Activated T-helper 2 cell treated with anti-CD3 and anti-CD28 coated beads, Interferon-gamma antibody, Interleukin-2, Interleukin-4, amounts not matched to agents 10 μg/mL and 5 μg/mL and 100 μg/mL, durations not matched to agents 14 hours and 24 hours and 36 hours (primary cell): ENCODE measurements around the gene ITPRIP. TPM values are rescaled to one million over a fixed set of nuclear protein-coding genes. Genes with fewer than 3 reads are reported as not detected.

ENCODE experiments used
- DNase-seq: peaks from one replicate; pipeline ENCODE4 v3.0.0; 2021; ENCODE audit warnings: low spot score
- H3K27ac Mint-ChIP-seq: one replicate; pipeline ENCODE4 v1.8.0; 2021; ENCODE audit warnings: mixed read lengths
- H3K27me3 Mint-ChIP-seq: one replicate; pipeline ENCODE4 v1.8.0; 2021; ENCODE audit warnings: low read depth, mixed read lengths
- H3K36me3 Mint-ChIP-seq: one replicate; pipeline ENCODE4 v1.8.0; 2021; ENCODE audit warnings: low read depth, mixed read lengths
- H3K4me1 Mint-ChIP-seq: one replicate; pipeline ENCODE4 v1.8.0; 2021; ENCODE audit warnings: low read depth, mixed read lengths
- H3K4me3 Mint-ChIP-seq: one replicate; pipeline ENCODE4 v1.8.0; 2021; ENCODE audit warnings: low read depth, mild to moderate bottlenecking, moderate library complexity, mixed read lengths
- H3K9me3 Mint-ChIP-seq: one replicate; pipeline ENCODE4 v1.8.0; 2021; ENCODE audit warnings: mixed read lengths
- intact Hi-C: fragments of 100-400 bp; cut with micrococcal nuclease; formaldehyde crosslinking; loops from one replicate; pipeline ENCODE4 v1.15.1; 2023
- total RNA-seq: library from RNA; stranded (reverse); gene quantifications from 2 replicates; pipeline ENCODE4 v1.2.3, GENCODE V29; 2022

The ITPRIP gene
- total RNA-seq, 1 donor from 2014 or later, result 18.8 TPM

- no peak for DNase-seq
- Mint-ChIP-seq H3K27ac (peak overlapping the region; percentile 67), H3K9me3 (peaks cover 5% of the 10 kb centered on the region), H3K36me3 (peaks cover 40% of the 10 kb centered on the region), H3K27me3 (no peaks in the 10 kb centered on the region), H3K4me3 (no peak overlapping the region), H3K4me1 (peaks cover 42% of the 10 kb centered on the region)
- intact Hi-C loops, result loop anchor here (1.0 kb wide), 1 partner anchor 29 kb away; no protein-coding TSS in a partner anchor
Observed at GRCh38 chr10:104307576-104308438, 30.5 kb downstream of the ITPRIP start.

- H3K27ac Mint-ChIP-seq, result no peak overlapping the region
- peaks cover 42% of the 10 kb centered on the region for H3K4me1 Mint-ChIP-seq
- DNase-seq, result no peak
- peaks cover 35% of the 10 kb centered on the region for H3K36me3 Mint-ChIP-seq
- no peaks in the 10 kb centered on the region for H3K27me3 Mint-ChIP-seq
- peaks cover 13% of the 10 kb centered on the region for H3K9me3 Mint-ChIP-seq
- intact Hi-C loops, result no loop called here
- no peak overlapping the region for H3K4me3 Mint-ChIP-seq
Observed at GRCh38 chr10:104306897-104307296, 31.4 kb downstream of the ITPRIP start.

- Mint-ChIP-seq H3K4me3 (no peak overlapping the region), H3K36me3 (peaks cover 32% of the 10 kb centered on the region), H3K27ac (no peak overlapping the region), H3K9me3 (peaks cover 17% of the 10 kb centered on the region), H3K4me1 (peaks cover 51% of the 10 kb centered on the region), H3K27me3 (no peaks in the 10 kb centered on the region)
- intact Hi-C loops, result loop anchor here (1.0 kb wide), 3 partner anchors 14 to 45 kb away; no protein-coding TSS in a partner anchor
- DNase-seq, result no peak
Observed at GRCh38 chr10:104304927-104305326, 33.3 kb downstream of the ITPRIP start.

GRCh38 chr10:104304356-104304745 lies 33.9 kb downstream of the ITPRIP start:
- Mint-ChIP-seq H3K27ac (no peak overlapping the region), H3K4me1 (peaks cover 57% of the 10 kb centered on the region), H3K9me3 (peaks cover 17% of the 10 kb centered on the region), H3K36me3 (peaks cover 26% of the 10 kb centered on the region), H3K27me3 (no peaks in the 10 kb centered on the region), H3K4me3 (no peak overlapping the region)
- intact Hi-C loops, result no loop called here
- DNase-seq, result no peak

- no peak overlapping the region for H3K4me3 Mint-ChIP-seq
- intact Hi-C loops, result no loop called here
- no peak for DNase-seq
Observed at GRCh38 chr10:104303594-104304355, 34.5 kb downstream of the ITPRIP start.

GRCh38 chr10:104301907-104302690 lies 36.2 kb downstream of the ITPRIP start:
- intact Hi-C loops, result no loop called here
- H3K36me3 Mint-ChIP-seq, result peaks cover 14% of the 10 kb centered on the region
- peaks cover 17% of the 10 kb centered on the region for H3K9me3 Mint-ChIP-seq
- H3K4me1 Mint-ChIP-seq, result peaks cover 43% of the 10 kb centered on the region
- H3K4me3 Mint-ChIP-seq, result no peak overlapping the region
- DNase-seq, result no peak
- H3K27me3 Mint-ChIP-seq, result no peaks in the 10 kb centered on the region
- H3K27ac Mint-ChIP-seq, result peak overlapping the region; percentile 8

More at GRCh38 chr10:104303594-104304355, 34.5 kb downstream of the ITPRIP start:
- H3K27me3 Mint-ChIP-seq, result no peaks in the 10 kb centered on the region
- H3K4me1 Mint-ChIP-seq, result peaks cover 55% of the 10 kb centered on the region
- H3K27ac Mint-ChIP-seq, result no peak overlapping the region
- peaks cover 17% of the 10 kb centered on the region for H3K9me3 Mint-ChIP-seq
- H3K36me3 Mint-ChIP-seq, result peaks cover 23% of the 10 kb centered on the region

- H3K4me3 Mint-ChIP-seq, result peak overlapping the region; percentile 27
- intact Hi-C loops, result no loop called here
- peaks cover 17% of the 10 kb centered on the region for H3K9me3 Mint-ChIP-seq
- peaks cover 14% of the 10 kb centered on the region for H3K36me3 Mint-ChIP-seq
- no peak for DNase-seq
- H3K27me3 Mint-ChIP-seq, result no peaks in the 10 kb centered on the region
- H3K4me1 Mint-ChIP-seq, result peaks cover 37% of the 10 kb centered on the region
- H3K27ac Mint-ChIP-seq, result peak overlapping the region; percentile 83
Observed at GRCh38 chr10:104300736-104301292, 37.5 kb downstream of the ITPRIP start.

GRCh38 chr10:104300002-104300735 lies 38.1 kb downstream of the ITPRIP start:
- no peak overlapping the region for H3K4me3 Mint-ChIP-seq
- peaks cover 17% of the 10 kb centered on the region for H3K9me3 Mint-ChIP-seq
- no peak for DNase-seq
- peaks cover 37% of the 10 kb centered on the region for H3K4me1 Mint-ChIP-seq
- H3K27me3 Mint-ChIP-seq, result no peaks in the 10 kb centered on the region
- peak overlapping the region; percentile 83 for H3K27ac Mint-ChIP-seq
- intact Hi-C loops, result no loop called here
- peaks cover 14% of the 10 kb centered on the region for H3K36me3 Mint-ChIP-seq

- DNase-seq, result no peak
- peaks cover 17% of the 10 kb centered on the region for H3K9me3 Mint-ChIP-seq
- no peaks in the 10 kb centered on the region for H3K27me3 Mint-ChIP-seq
- H3K27ac Mint-ChIP-seq, result peak overlapping the region; percentile 76
- no peak overlapping the region for H3K4me3 Mint-ChIP-seq
- intact Hi-C loops, result no loop called here
- H3K36me3 Mint-ChIP-seq, result peaks cover 14% of the 10 kb centered on the region
- H3K4me1 Mint-ChIP-seq, result peaks cover 34% of the 10 kb centered on the region
Observed at GRCh38 chr10:104299031-104299904, 39.0 kb downstream of the ITPRIP start.

- no peak for DNase-seq
- intact Hi-C loops, result no loop called here
- no peak overlapping the region for H3K27ac Mint-ChIP-seq
- no peaks in the 10 kb centered on the region for H3K27me3 Mint-ChIP-seq
- H3K4me3 Mint-ChIP-seq, result no peak overlapping the region
- peaks cover 9% of the 10 kb centered on the region for H3K36me3 Mint-ChIP-seq
- peaks cover 28% of the 10 kb centered on the region for H3K4me1 Mint-ChIP-seq
- H3K9me3 Mint-ChIP-seq, result peaks cover 12% of the 10 kb centered on the region
Observed at GRCh38 chr10:104297697-104298660, 40.3 kb downstream of the ITPRIP start.
